Measurements from ENCODE around the gene SGCD.
A peak's percentile ranks its signal among the peaks of the same experiment; 100 is the strongest.

Gene SGCD

DNA sequence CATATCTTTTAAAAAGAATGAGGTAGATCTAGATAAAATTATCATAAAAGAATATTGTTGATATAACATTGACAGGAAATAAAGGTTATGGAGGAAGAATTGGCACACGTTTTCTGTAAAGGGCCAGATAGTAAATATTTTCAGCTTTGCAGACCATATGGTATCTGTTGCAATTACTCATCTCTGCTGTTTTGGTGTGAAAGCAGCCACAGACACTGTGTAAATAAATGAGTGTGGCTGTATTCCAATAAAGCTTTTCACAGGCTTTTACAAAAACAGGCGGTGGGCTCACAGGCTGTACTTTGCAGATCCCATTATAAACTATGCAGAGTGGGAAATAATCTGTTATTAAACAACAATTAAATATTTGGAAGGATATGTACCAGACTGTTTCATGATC, 87.4 kb downstream of the SGCD start:
- Histone ChIP-seq H3K56ac (ENCODE audit: low read length) (no peak overlapping the region), H2BK120ac (ENCODE audit: low read depth, low read length) (no peak overlapping the region), H3K4me2 (ENCODE audit: low read length) (no peak overlapping the region), H2BK15ac (replicated peaks; ENCODE audit: low read depth) (no peak overlapping the region), H3K4me3 (ENCODE audit: low read length) (no peak overlapping the region), H3K36me3 (ENCODE audit: control insufficient read depth, insufficient read depth, low read length) (no peaks in the 10 kb centered on the region), H3K4ac (ENCODE audit: low read depth, low read length) (no peak overlapping the region), H3K79me2 (ENCODE audit: control insufficient read depth, insufficient read depth, low read length) (no peaks in the 10 kb centered on the region), H3K4me1 (ENCODE audit: control insufficient read depth, low read depth, low read length) (no peaks in the 10 kb centered on the region), H2BK5ac (ENCODE audit: low read length) (no peak overlapping the region), H3K23ac (ENCODE audit: low read length) (no peak overlapping the region), H2AK5ac (ENCODE audit: low read length) (no peak overlapping the region), H3K9ac (ENCODE audit: low read length) (no peak overlapping the region), H3K18ac (ENCODE audit: low read length) (no peak overlapping the region), H4K8ac (ENCODE audit: low read depth, low read length) (no peak overlapping the region), H3K27ac (ENCODE audit: low read depth, low read length) (no peak overlapping the region), H3K79me1 (ENCODE audit: low read length) (no peaks in the 10 kb centered on the region), H3K27me3 (ENCODE audit: insufficient read depth, low read length, poor library complexity) (no peaks in the 10 kb centered on the region), H4K5ac (ENCODE audit: low read length) (no peak overlapping the region)
- DNase-seq = no peak
- no CpG with 5 or more reads among the region's 2 CpGs for WGBS (ENCODE audit: extremely low coverage, insufficient coverage, low lambda C conversion rate)

DNA sequence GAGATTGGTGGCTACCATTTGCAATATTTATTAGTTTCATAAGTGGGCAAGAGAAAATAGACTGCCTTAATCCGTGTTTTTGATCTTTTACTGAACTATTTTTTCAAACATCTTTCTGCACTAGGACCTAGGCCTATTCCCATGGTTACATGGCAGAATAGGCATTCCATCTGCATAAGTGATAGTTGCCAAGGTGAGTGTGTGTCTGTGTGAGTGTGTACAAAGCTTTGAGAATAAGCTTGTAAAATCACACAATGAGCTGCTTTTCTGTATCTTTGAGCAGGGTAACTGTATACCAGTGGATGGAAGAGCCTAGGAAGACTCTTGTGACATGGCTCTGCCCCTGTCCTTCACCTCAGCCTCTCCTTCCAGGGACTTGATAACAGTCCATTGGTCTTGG, 92.7 kb downstream of the SGCD start:
- Histone ChIP-seq H2BK15ac (replicated peaks; ENCODE audit: low read depth) (no peak overlapping the region), H2BK120ac (ENCODE audit: low read depth, low read length) (no peak overlapping the region), H3K27me3 (ENCODE audit: insufficient read depth, low read length, poor library complexity) (no peaks in the 10 kb centered on the region), H4K5ac (ENCODE audit: low read length) (no peak overlapping the region), H2BK5ac (ENCODE audit: low read length) (no peak overlapping the region), H3K79me2 (ENCODE audit: control insufficient read depth, insufficient read depth, low read length) (no peaks in the 10 kb centered on the region), H3K4me1 (ENCODE audit: control insufficient read depth, low read depth, low read length) (peaks cover 2% of the 10 kb centered on the region), H2AK5ac (ENCODE audit: low read length) (no peak overlapping the region), H3K79me1 (ENCODE audit: low read length) (no peaks in the 10 kb centered on the region), H3K4ac (ENCODE audit: low read depth, low read length) (no peak overlapping the region), H3K56ac (ENCODE audit: low read length) (no peak overlapping the region), H3K18ac (ENCODE audit: low read length) (no peak overlapping the region), H3K23ac (ENCODE audit: low read length) (no peak overlapping the region), H3K4me2 (ENCODE audit: low read length) (no peak overlapping the region), H3K9ac (ENCODE audit: low read length) (no peak overlapping the region), H3K4me3 (ENCODE audit: low read length) (no peak overlapping the region), H3K36me3 (ENCODE audit: control insufficient read depth, insufficient read depth, low read length) (no peaks in the 10 kb centered on the region), H4K8ac (ENCODE audit: low read depth, low read length) (no peak overlapping the region), H3K27ac (ENCODE audit: low read depth, low read length) (no peak overlapping the region)
- WGBS (ENCODE audit: extremely low coverage, insufficient coverage, low lambda C conversion rate) = no CpG with 5 or more reads among the region's 1 CpG
- DNase-seq = no peak

DNA sequence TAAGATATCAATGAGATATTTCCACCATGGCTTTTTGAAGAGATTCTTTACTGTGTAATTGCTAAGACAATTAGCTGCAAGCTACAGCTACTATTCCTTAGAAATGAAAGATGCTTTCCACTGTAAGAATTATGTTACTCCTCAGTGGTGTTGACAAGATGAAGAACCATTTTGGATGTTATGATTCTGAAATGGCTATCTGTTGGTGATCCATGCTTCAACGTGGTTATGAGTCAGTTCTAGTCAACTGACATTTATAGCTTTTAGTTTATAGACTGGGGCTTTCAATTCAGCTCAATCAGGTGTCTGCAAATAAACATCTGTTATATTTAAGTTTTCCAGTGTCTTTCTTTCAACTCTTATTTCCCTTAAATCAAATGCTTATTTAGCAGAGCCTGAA, 93.7 kb downstream of the SGCD start:
- H2BK120ac ChIP-seq (ENCODE audit: low read depth, low read length) = no peak overlapping the region
- H3K9ac ChIP-seq (ENCODE audit: low read length) = no peak overlapping the region
- H3K4me2 ChIP-seq (ENCODE audit: low read length) = no peak overlapping the region
- H4K5ac ChIP-seq (ENCODE audit: low read length) = no peak overlapping the region
- H3K4ac ChIP-seq (ENCODE audit: low read depth, low read length) = no peak overlapping the region
- H2BK15ac ChIP-seq (replicated peaks; ENCODE audit: low read depth) = no peak overlapping the region
- peaks cover 2% of the 10 kb centered on the region for H3K4me1 ChIP-seq (ENCODE audit: control insufficient read depth, low read depth, low read length)
- H3K79me2 ChIP-seq (ENCODE audit: control insufficient read depth, insufficient read depth, low read length) = no peaks in the 10 kb centered on the region
- no peaks in the 10 kb centered on the region for H3K27me3 ChIP-seq (ENCODE audit: insufficient read depth, low read length, poor library complexity)
- no peak overlapping the region for H3K4me3 ChIP-seq (ENCODE audit: low read length)
- no peaks in the 10 kb centered on the region for H3K36me3 ChIP-seq (ENCODE audit: control insufficient read depth, insufficient read depth, low read length)
- no peak overlapping the region for H3K23ac ChIP-seq (ENCODE audit: low read length)
- no peak overlapping the region for H2AK5ac ChIP-seq (ENCODE audit: low read length)
- no peaks in the 10 kb centered on the region for H3K79me1 ChIP-seq (ENCODE audit: low read length)
- H4K8ac ChIP-seq (ENCODE audit: low read depth, low read length) = no peak overlapping the region
- no peak overlapping the region for H2BK5ac ChIP-seq (ENCODE audit: low read length)
- H3K56ac ChIP-seq (ENCODE audit: low read length) = no peak overlapping the region
- H3K27ac ChIP-seq (ENCODE audit: low read depth, low read length) = no peak overlapping the region
- no peak overlapping the region for H3K18ac ChIP-seq (ENCODE audit: low read length)
- no peak for DNase-seq
- WGBS (ENCODE audit: extremely low coverage, insufficient coverage, low lambda C conversion rate) = no CpG with 5 or more reads among the region's 1 CpG

DNA sequence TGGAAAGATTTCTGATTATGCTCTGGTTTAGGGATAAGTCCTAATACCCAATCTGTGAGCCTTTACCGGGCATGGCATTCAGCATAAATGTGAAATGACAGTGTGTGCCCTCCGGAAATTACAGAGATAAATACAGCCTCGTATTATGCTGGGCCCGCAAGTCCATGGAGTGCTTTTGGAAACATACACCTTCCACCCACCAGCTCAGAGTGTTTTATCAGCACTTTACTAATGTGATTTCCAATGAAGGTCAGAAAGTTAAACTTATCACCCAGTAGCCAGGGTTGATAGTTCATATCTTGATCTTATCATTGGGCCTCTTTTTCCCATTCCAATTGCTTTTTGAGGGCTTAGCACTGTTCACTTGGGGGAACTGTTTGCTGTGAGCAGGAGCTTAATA, 94.8 kb downstream of the SGCD start:
- H3K9ac ChIP-seq (ENCODE audit: low read length) = no peak overlapping the region
- no peak overlapping the region for H3K4ac ChIP-seq (ENCODE audit: low read depth, low read length)
- no peaks in the 10 kb centered on the region for H3K79me2 ChIP-seq (ENCODE audit: control insufficient read depth, insufficient read depth, low read length)
- peak; percentile 59 for DNase-seq
- H2BK120ac ChIP-seq (ENCODE audit: low read depth, low read length) = no peak overlapping the region
- WGBS (ENCODE audit: extremely low coverage, insufficient coverage, low lambda C conversion rate) = no CpG with 5 or more reads among the region's 4 CpGs
- H3K27me3 ChIP-seq (ENCODE audit: insufficient read depth, low read length, poor library complexity) = no peaks in the 10 kb centered on the region
- H2BK15ac ChIP-seq (replicated peaks; ENCODE audit: low read depth) = no peak overlapping the region
- H3K4me3 ChIP-seq (ENCODE audit: low read length) = no peak overlapping the region
- H3K36me3 ChIP-seq (ENCODE audit: control insufficient read depth, insufficient read depth, low read length) = no peaks in the 10 kb centered on the region
- H3K18ac ChIP-seq (ENCODE audit: low read length) = no peak overlapping the region
- no peaks in the 10 kb centered on the region for H3K79me1 ChIP-seq (ENCODE audit: low read length)
- H3K56ac ChIP-seq (ENCODE audit: low read length) = no peak overlapping the region
- no peak overlapping the region for H4K8ac ChIP-seq (ENCODE audit: low read depth, low read length)
- H2AK5ac ChIP-seq (ENCODE audit: low read length) = no peak overlapping the region
- peaks cover 2% of the 10 kb centered on the region for H3K4me1 ChIP-seq (ENCODE audit: control insufficient read depth, low read depth, low read length)
- H3K4me2 ChIP-seq (ENCODE audit: low read length) = no peak overlapping the region
- H3K27ac ChIP-seq (ENCODE audit: low read depth, low read length) = no peak overlapping the region
- H3K23ac ChIP-seq (ENCODE audit: low read length) = no peak overlapping the region
- no peak overlapping the region for H2BK5ac ChIP-seq (ENCODE audit: low read length)
- no peak overlapping the region for H4K5ac ChIP-seq (ENCODE audit: low read length)

DNA sequence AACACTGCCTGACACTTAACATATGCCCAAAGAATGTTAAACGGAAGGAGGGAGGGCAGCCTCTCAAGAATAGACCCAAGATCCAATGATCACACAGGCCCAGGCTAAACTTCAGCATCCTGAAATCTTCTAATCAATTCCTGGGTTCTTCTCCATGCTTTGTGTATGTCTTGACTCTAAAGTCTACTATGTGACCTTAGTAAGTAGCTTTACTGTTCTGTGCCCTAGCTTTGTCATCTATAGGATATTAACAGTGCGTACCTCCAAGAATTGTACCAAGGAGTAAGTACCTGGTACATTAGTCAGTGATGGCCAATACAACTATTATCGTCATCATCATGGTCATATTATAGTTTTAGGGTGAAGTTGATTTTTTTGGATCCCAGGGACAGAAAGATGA, 96.6 kb downstream of the SGCD start:
- Histone ChIP-seq H3K9ac (ENCODE audit: low read length) (no peak overlapping the region), H4K5ac (ENCODE audit: low read length) (no peak overlapping the region), H3K79me2 (ENCODE audit: control insufficient read depth, insufficient read depth, low read length) (no peaks in the 10 kb centered on the region), H3K4me3 (ENCODE audit: low read length) (no peak overlapping the region), H4K8ac (ENCODE audit: low read depth, low read length) (no peak overlapping the region), H3K56ac (ENCODE audit: low read length) (no peak overlapping the region), H2BK5ac (ENCODE audit: low read length) (no peak overlapping the region), H2AK5ac (ENCODE audit: low read length) (no peak overlapping the region), H2BK120ac (ENCODE audit: low read depth, low read length) (no peak overlapping the region), H2BK15ac (replicated peaks; ENCODE audit: low read depth) (no peak overlapping the region), H3K27me3 (ENCODE audit: insufficient read depth, low read length, poor library complexity) (no peaks in the 10 kb centered on the region), H3K4ac (ENCODE audit: low read depth, low read length) (no peak overlapping the region), H3K4me2 (ENCODE audit: low read length) (no peak overlapping the region), H3K23ac (ENCODE audit: low read length) (no peak overlapping the region), H3K36me3 (ENCODE audit: control insufficient read depth, insufficient read depth, low read length) (no peaks in the 10 kb centered on the region), H3K18ac (ENCODE audit: low read length) (no peak overlapping the region), H3K79me1 (ENCODE audit: low read length) (no peaks in the 10 kb centered on the region), H3K4me1 (ENCODE audit: control insufficient read depth, low read depth, low read length) (peaks cover 2% of the 10 kb centered on the region), H3K27ac (ENCODE audit: low read depth, low read length) (no peak overlapping the region)
- no peak for DNase-seq
- WGBS (ENCODE audit: extremely low coverage, insufficient coverage, low lambda C conversion rate) = no CpG with 5 or more reads among the region's 3 CpGs

DNA sequence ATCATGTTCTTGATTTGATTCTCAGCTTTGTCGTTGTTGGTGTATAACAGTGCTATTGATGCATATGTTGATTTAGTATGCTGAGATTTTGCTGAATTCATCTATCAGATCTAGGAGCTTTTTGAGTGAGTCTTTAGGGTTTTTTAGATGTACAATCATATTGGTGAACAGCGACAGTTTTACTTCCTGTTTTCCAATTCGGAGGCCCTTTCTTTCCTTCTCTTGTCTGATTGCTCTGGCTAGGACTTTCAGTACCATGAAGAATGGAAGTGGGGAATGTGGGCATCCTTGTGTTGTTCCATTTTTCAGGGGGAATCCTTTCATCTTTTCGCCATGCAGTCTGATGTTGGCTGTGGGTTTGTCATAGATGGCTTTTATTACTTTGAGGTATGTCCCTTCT, 100.4 kb downstream of the SGCD start:
- no peak overlapping the region for H2BK15ac ChIP-seq (replicated peaks; ENCODE audit: low read depth)
- H3K9ac ChIP-seq (ENCODE audit: low read length) = no peak overlapping the region
- no peak overlapping the region for H3K18ac ChIP-seq (ENCODE audit: low read length)
- no peaks in the 10 kb centered on the region for H3K36me3 ChIP-seq (ENCODE audit: control insufficient read depth, insufficient read depth, low read length)
- H3K4me3 ChIP-seq (ENCODE audit: low read length) = no peak overlapping the region
- no peak overlapping the region for H2BK120ac ChIP-seq (ENCODE audit: low read depth, low read length)
- H2BK5ac ChIP-seq (ENCODE audit: low read length) = no peak overlapping the region
- H3K23ac ChIP-seq (ENCODE audit: low read length) = no peak overlapping the region
- no peak overlapping the region for H3K4ac ChIP-seq (ENCODE audit: low read depth, low read length)
- no CpG with 5 or more reads among the region's 4 CpGs for WGBS (ENCODE audit: extremely low coverage, insufficient coverage, low lambda C conversion rate)
- H3K27me3 ChIP-seq (ENCODE audit: insufficient read depth, low read length, poor library complexity) = no peaks in the 10 kb centered on the region
- H4K8ac ChIP-seq (ENCODE audit: low read depth, low read length) = no peak overlapping the region
- no peak overlapping the region for H2AK5ac ChIP-seq (ENCODE audit: low read length)
- no peaks in the 10 kb centered on the region for H3K79me1 ChIP-seq (ENCODE audit: low read length)
- no peak overlapping the region for H3K4me2 ChIP-seq (ENCODE audit: low read length)
- no peak for DNase-seq
- no peaks in the 10 kb centered on the region for H3K79me2 ChIP-seq (ENCODE audit: control insufficient read depth, insufficient read depth, low read length)
- H3K4me1 ChIP-seq (ENCODE audit: control insufficient read depth, low read depth, low read length) = no peaks in the 10 kb centered on the region
- H4K5ac ChIP-seq (ENCODE audit: low read length) = no peak overlapping the region
- no peak overlapping the region for H3K56ac ChIP-seq (ENCODE audit: low read length)
- H3K27ac ChIP-seq (ENCODE audit: low read depth, low read length) = no peak overlapping the region
